ENCODE results near the gene KLRF2. TPM values are rescaled to one million over a fixed set of nuclear protein-coding genes. Genes with fewer than 3 reads are reported as not detected.

The KLRF2 gene
- polyA plus RNA-seq, 1 donor from 2014 or later = not detected

DNA sequence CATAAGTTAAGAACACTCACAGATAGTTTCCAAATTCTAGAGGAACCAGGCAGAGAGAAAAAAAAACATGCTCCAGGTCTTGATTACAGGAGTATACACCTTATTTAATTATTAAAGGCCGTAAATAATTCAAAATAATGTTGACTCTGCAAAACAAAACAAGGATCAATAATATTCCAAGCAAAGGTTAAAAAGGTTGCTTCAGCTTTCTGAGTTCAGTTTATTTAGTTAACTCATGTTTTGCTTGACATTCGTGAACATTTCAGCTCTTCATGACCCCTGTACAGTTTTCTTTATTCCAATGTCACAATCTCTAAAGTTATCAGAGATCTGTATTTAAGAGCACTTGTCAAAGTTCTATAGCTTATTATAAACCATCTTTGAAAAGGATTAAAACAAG lies 19.6 kb downstream of the KLRF2 start:
- Histone ChIP-seq H3F3A (ENCODE audit: insufficient read depth, low read length, poor library complexity, severe bottlenecking) (no peaks in the 10 kb centered on the region), H4K20me1 (ENCODE audit: insufficient read depth) (no peaks in the 10 kb centered on the region), H3K9me2 (ENCODE audit: insufficient read depth, low read length) (no peaks in the 10 kb centered on the region), H3K27ac (ENCODE audit: low read length) (no peak overlapping the region), H3K9ac (ENCODE audit: low read length) (no peak overlapping the region), H3K9me3 (ENCODE audit: low read length) (no peaks in the 10 kb centered on the region), H3K27me3 (ENCODE audit: insufficient read depth, low read depth, low read length) (no peaks in the 10 kb centered on the region), H2AFZ (ENCODE audit: low read depth, low read length) (no peak overlapping the region), H3K79me2 (replicated peaks; ENCODE audit: insufficient read depth, low read length) (no peaks in the 10 kb centered on the region), H3K36me3 (ENCODE audit: insufficient read depth, low read length) (no peaks in the 10 kb centered on the region), H3K4me2 (ENCODE audit: low read length) (no peak overlapping the region), H3K4me3 (ENCODE audit: low read length) (no peak overlapping the region)
- TF ChIP-seq EZH2 (IDR thresholded peaks at IDR 0.05; ENCODE audit: borderline replicate concordance, insufficient read depth, low read length, poor library complexity, severe bottlenecking) = no peak
- no peak for TF ChIP-seq RAD21 (conservative IDR thresholded peaks at IDR 0.05)
- TF ChIP-seq POLR2AphosphoS5 (IDR thresholded peaks at IDR 0.05) = no peak
- TF ChIP-seq, protein P1, sequence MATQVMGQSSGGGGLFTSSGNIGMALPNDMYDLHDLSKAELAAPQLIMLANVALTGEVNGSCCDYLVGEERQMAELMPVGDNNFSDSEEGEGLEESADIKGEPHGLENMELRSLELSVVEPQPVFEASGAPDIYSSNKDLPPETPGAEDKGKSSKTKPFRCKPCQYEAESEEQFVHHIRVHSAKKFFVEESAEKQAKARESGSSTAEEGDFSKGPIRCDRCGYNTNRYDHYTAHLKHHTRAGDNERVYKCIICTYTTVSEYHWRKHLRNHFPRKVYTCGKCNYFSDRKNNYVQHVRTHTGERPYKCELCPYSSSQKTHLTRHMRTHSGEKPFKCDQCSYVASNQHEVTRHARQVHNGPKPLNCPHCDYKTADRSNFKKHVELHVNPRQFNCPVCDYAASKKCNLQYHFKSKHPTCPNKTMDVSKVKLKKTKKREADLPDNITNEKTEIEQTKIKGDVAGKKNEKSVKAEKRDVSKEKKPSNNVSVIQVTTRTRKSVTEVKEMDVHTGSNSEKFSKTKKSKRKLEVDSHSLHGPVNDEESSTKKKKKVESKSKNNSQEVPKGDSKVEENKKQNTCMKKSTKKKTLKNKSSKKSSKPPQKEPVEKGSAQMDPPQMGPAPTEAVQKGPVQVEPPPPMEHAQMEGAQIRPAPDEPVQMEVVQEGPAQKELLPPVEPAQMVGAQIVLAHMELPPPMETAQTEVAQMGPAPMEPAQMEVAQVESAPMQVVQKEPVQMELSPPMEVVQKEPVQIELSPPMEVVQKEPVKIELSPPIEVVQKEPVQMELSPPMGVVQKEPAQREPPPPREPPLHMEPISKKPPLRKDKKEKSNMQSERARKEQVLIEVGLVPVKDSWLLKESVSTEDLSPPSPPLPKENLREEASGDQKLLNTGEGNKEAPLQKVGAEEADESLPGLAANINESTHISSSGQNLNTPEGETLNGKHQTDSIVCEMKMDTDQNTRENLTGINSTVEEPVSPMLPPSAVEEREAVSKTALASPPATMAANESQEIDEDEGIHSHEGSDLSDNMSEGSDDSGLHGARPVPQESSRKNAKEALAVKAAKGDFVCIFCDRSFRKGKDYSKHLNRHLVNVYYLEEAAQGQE (IDR thresholded peaks at IDR 0.05; ENCODE audit: borderline replicate concordance) = no peak
- TF ChIP-seq, protein P2, sequence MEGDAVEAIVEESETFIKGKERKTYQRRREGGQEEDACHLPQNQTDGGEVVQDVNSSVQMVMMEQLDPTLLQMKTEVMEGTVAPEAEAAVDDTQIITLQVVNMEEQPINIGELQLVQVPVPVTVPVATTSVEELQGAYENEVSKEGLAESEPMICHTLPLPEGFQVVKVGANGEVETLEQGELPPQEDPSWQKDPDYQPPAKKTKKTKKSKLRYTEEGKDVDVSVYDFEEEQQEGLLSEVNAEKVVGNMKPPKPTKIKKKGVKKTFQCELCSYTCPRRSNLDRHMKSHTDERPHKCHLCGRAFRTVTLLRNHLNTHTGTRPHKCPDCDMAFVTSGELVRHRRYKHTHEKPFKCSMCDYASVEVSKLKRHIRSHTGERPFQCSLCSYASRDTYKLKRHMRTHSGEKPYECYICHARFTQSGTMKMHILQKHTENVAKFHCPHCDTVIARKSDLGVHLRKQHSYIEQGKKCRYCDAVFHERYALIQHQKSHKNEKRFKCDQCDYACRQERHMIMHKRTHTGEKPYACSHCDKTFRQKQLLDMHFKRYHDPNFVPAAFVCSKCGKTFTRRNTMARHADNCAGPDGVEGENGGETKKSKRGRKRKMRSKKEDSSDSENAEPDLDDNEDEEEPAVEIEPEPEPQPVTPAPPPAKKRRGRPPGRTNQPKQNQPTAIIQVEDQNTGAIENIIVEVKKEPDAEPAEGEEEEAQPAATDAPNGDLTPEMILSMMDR (IDR thresholded peaks at IDR 0.05; ENCODE audit: poor library complexity, severe bottlenecking) = no peak
- no peak for TF ChIP-seq MXI1 (conservative IDR thresholded peaks at IDR 0.05; ENCODE audit: poor library complexity, severe bottlenecking)
- no peak for TF ChIP-seq TAF1 (IDR thresholded peaks at IDR 0.05; ENCODE audit: low read depth)
- no peak for TF ChIP-seq SMC3 (conservative IDR thresholded peaks at IDR 0.05; ENCODE audit: poor library complexity)
- no peak for TF ChIP-seq EP300 (conservative IDR thresholded peaks at IDR 0.05; ENCODE audit: poor library complexity, severe bottlenecking)

DNA sequence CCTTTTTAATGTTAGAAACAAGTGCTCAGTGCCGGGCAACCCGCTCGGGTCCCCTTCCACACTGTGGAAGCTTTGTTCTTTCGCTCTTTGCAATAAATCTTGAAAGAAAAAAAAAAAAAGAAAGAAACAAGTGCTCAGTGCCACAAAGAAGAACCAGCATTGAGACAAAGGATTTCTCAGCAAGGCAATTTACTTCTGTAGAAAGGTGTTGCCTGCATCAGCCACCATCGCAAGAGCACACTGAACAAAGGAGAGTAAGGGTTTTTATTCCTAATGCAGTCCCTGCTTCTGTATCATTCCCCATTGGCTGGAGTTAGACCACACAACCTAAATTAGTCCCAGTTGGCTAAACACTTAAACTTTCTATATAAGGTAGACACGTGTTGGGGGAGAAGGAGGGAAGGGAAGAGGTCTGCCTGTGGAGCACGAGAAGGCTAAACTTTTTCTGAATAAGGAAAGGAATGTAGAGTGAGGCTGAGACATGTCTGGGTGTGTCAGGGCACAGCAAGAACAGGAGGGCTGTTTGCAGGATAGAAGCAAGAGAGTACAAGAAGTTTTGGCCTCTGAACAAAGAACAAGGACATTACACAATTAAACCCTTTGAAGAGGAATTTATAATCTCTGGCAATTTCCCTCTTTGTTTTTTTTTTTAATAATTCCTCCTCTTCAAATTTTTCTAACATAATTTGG lies 21.4 kb downstream of the KLRF2 start:
- no peaks in the 10 kb centered on the region for H3K9me2 ChIP-seq (ENCODE audit: insufficient read depth, low read length)
- no peak overlapping the region for H2AFZ ChIP-seq (ENCODE audit: low read depth, low read length)
- H3K4me2 ChIP-seq (ENCODE audit: low read length) = no peak overlapping the region
- no peaks in the 10 kb centered on the region for H3K9me3 ChIP-seq (ENCODE audit: low read length)
- no peak overlapping the region for H3K9ac ChIP-seq (ENCODE audit: low read length)
- H4K20me1 ChIP-seq (ENCODE audit: insufficient read depth) = no peaks in the 10 kb centered on the region
- H3K27me3 ChIP-seq (ENCODE audit: insufficient read depth, low read depth, low read length) = no peaks in the 10 kb centered on the region
- no peaks in the 10 kb centered on the region for H3K36me3 ChIP-seq (ENCODE audit: insufficient read depth, low read length)
- no peaks in the 10 kb centered on the region for H3F3A ChIP-seq (ENCODE audit: insufficient read depth, low read length, poor library complexity, severe bottlenecking)
- H3K4me3 ChIP-seq (ENCODE audit: low read length) = no peak overlapping the region
- no peak for TF ChIP-seq POLR2AphosphoS5 (IDR thresholded peaks at IDR 0.05)
- no peaks in the 10 kb centered on the region for H3K79me2 ChIP-seq (replicated peaks; ENCODE audit: insufficient read depth, low read length)
- H3K27ac ChIP-seq (ENCODE audit: low read length) = no peak overlapping the region
